Measurements from ENCODE around the gene ABLIM1. TPM values are rescaled to one million over a fixed set of nuclear protein-coding genes. Genes with fewer than 3 reads are reported as not detected.

Gene ABLIM1
- total RNA-seq, 4 donors from 2014 or later = 122 to 257 (median 138) TPM

DNA sequence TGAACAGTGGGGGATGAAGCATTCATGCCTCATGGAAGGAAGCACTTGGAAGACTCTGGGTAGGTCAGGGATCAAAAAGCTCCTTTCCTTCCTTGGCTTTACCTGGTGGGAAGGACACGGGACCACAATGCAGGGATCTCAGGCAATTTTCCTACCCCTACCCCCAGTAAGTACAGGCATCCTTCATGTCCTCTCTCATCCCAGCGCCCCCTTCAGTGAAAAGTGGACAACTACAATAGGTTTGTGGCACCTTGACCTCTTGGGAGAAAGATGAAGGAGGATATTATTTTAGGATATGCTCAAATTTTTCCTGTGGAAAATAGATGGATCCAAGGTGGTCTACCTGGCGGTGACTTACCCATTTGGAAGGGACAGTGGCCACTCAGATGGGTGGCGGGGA, 270.3 kb downstream of the ABLIM1 start:
- ATAC-seq (ENCODE audit: low FRiP score) (no peak), DNase-seq (ENCODE audit: low spot score) (no peak)
- TF ChIP-seq, protein P1, sequence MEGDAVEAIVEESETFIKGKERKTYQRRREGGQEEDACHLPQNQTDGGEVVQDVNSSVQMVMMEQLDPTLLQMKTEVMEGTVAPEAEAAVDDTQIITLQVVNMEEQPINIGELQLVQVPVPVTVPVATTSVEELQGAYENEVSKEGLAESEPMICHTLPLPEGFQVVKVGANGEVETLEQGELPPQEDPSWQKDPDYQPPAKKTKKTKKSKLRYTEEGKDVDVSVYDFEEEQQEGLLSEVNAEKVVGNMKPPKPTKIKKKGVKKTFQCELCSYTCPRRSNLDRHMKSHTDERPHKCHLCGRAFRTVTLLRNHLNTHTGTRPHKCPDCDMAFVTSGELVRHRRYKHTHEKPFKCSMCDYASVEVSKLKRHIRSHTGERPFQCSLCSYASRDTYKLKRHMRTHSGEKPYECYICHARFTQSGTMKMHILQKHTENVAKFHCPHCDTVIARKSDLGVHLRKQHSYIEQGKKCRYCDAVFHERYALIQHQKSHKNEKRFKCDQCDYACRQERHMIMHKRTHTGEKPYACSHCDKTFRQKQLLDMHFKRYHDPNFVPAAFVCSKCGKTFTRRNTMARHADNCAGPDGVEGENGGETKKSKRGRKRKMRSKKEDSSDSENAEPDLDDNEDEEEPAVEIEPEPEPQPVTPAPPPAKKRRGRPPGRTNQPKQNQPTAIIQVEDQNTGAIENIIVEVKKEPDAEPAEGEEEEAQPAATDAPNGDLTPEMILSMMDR (IDR thresholded peaks at IDR 0.05) = no peak

DNA sequence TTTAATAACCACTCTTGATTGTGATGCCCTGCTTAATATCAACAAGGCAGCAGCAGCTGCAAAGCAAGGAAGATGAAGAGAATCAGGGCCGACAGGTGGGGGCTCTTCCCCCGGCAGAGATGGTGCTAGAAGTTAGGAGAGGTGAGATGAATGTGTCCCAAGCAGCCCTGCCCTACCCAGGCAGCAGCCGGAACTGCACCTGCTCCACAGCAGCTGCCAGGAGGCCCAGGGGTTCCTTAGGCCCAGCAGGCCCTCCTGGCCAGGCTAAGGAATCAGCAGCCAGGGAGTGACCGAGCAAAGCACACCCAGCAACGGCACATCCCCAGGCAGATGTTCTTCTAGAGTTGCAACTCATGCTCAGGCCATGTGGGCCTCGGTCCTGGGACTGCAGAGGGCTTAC, 271.6 kb downstream of the ABLIM1 start:
- DNase-seq (ENCODE audit: low spot score) (no peak), ATAC-seq (ENCODE audit: low FRiP score) (no peak)
- TF ChIP-seq, protein P1 (IDR thresholded peaks at IDR 0.05) = no peak

- ATAC-seq (ENCODE audit: low FRiP score) = no peak
- TF ChIP-seq, protein P1 (IDR thresholded peaks at IDR 0.05) = no peak
Observed at GRCh38 chr10:114385557-114385956, 272.5 kb downstream of the ABLIM1 start.

DNA sequence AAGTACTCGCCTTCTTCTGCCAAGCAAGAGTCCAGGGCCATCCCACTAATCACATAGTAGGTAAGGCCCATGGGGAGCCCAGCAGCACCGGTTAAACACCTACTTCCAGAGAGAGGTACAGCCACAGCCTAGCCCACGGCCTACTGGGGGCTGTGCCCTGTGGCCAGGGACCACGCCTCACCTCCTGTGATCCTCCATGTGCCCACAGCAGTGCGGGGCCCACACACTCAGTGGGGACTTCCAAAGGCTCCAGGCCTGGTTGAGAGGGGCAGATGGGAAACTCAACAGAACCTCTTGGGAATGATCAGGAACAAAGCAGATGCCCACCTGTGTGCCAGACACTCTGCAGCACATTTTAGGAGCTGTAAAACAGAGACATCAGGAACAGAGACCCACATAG, 273.5 kb downstream of the ABLIM1 start:
- DNase-seq (ENCODE audit: low spot score) (no peak), ATAC-seq (ENCODE audit: low FRiP score) (no peak)
- TF ChIP-seq, protein P1 (IDR thresholded peaks at IDR 0.05) = no peak

More at GRCh38 chr10:114385557-114385956, 272.5 kb downstream of the ABLIM1 start:
- no peak for DNase-seq (ENCODE audit: low spot score)

GRCh38 chr10:114384181-114384580, 273.9 kb downstream of the ABLIM1 start:
- no peak for DNase-seq (ENCODE audit: low spot score)
- TF ChIP-seq, protein P1 (IDR thresholded peaks at IDR 0.05) = no peak
- no peak for ATAC-seq (ENCODE audit: low FRiP score)

Small RNAs within 50 kb of the gene (small RNA-seq; reads per million reads assigned to genes)
- not detected for gene RN7SL384P

Other genes with a start within 250 kb of the ABLIM1 start
- 10 to 100 TPM; 21.0 to 37.4 (median 30.2) TPM for gene FHIP2A, start 163.5 kb upstream of the ABLIM1 start, total RNA-seq

All from omental fat pad (tissue), 4 donors.